Glutamatergic neuron (in vitro differentiated cells): ENCODE measurements around the gene RSPRY1. TPM values are rescaled to one million over a fixed set of nuclear protein-coding genes. Genes with fewer than 3 reads are reported as not detected.

ENCODE experiments used
- DNase-seq: peaks from one replicate; pipeline ENCODE4 v3.0.0; 2022
- H3K27ac Mint-ChIP-seq: one replicate; pipeline ENCODE4 v1.8.0; 2020; ENCODE audit warnings: mild to moderate bottlenecking, mixed read lengths, inconsistent platforms; ENCODE audit not compliant: unreplicated experiment
- H3K27me3 Mint-ChIP-seq: one replicate; pipeline ENCODE4 v1.8.0; 2020; ENCODE audit warnings: mild to moderate bottlenecking, moderate library complexity, mixed read lengths, inconsistent platforms; ENCODE audit not compliant: unreplicated experiment
- H3K36me3 Mint-ChIP-seq: one replicate; pipeline ENCODE4 v1.8.0; 2020; ENCODE audit warnings: mild to moderate bottlenecking, mixed read lengths, inconsistent platforms; ENCODE audit not compliant: unreplicated experiment
- H3K4me1 Mint-ChIP-seq: one replicate; pipeline ENCODE4 v1.8.0; 2020; ENCODE audit warnings: mild to moderate bottlenecking, low read depth, mixed read lengths, inconsistent platforms; ENCODE audit not compliant: unreplicated experiment
- H3K4me3 Mint-ChIP-seq: one replicate; pipeline ENCODE4 v1.8.0; 2020; ENCODE audit warnings: mild to moderate bottlenecking, mixed read lengths, inconsistent platforms; ENCODE audit not compliant: unreplicated experiment
- H3K9me3 Mint-ChIP-seq: one replicate; pipeline ENCODE4 v1.8.0; 2020; ENCODE audit warnings: mild to moderate bottlenecking, moderate library complexity, mixed read lengths, inconsistent platforms; ENCODE audit not compliant: unreplicated experiment
- CTCF ChIP-seq: fragments of 200-600 bp; sonication (generic); IDR thresholded peaks from one replicate; pipeline ENCODE4 v1.5.0; 2021; ENCODE audit not compliant: partially characterized antibody, unreplicated experiment
- total RNA-seq: library from RNA; stranded (reverse); fragmentation: NEBNext Ultra II Directional; extraction: Animal tissue kit (Norgen Biotek cat#: 25700); gene quantifications from one replicate; pipeline ENCODE4 v1.2.1, GENCODE V29; 2021; ENCODE audit not compliant: unreplicated experiment

The RSPRY1 gene
- total RNA-seq, 1 donor from 2014 or later = 70.0 TPM

- no peaks in the 10 kb centered on the region for H3K36me3 Mint-ChIP-seq
- peaks cover 6% of the 10 kb centered on the region for H3K27me3 Mint-ChIP-seq
- H3K4me3 Mint-ChIP-seq = no peak overlapping the region
- TF ChIP-seq CTCF = no peak
- H3K9me3 Mint-ChIP-seq = peaks cover 2% of the 10 kb centered on the region
- no peak overlapping the region for H3K27ac Mint-ChIP-seq
- no peak for DNase-seq
- peaks cover 2% of the 10 kb centered on the region for H3K4me1 Mint-ChIP-seq
Measured at GRCh38 chr16:57289391-57290257, 103.5 kb downstream of the RSPRY1 start.

Other genes starting within 250 kb of the RSPRY1 start
- not detected for gene CETP, start 224.4 kb upstream of the RSPRY1 start, total RNA-seq
- gene NLRC5, start 196.8 kb upstream of the RSPRY1 start, total RNA-seq = 1.5 TPM
- gene CPNE2, start 93.7 kb upstream of the RSPRY1 start, total RNA-seq = 3.4 TPM
- gene PSME3IP1, start 290 bp upstream of the RSPRY1 start, total RNA-seq = 124 TPM
- gene ARL2BP, start 58.9 kb downstream of the RSPRY1 start, total RNA-seq = 38.4 TPM
- gene PLLP, start 98.3 kb downstream of the RSPRY1 start, total RNA-seq = not detected
- gene CCL22, start 172.5 kb downstream of the RSPRY1 start, total RNA-seq = not detected
- gene CX3CL1, start 186.2 kb downstream of the RSPRY1 start, total RNA-seq = not detected
- gene CCL17, start 218.4 kb downstream of the RSPRY1 start, total RNA-seq = not detected